ENCODE results near the gene BCAR1.
"Not testable (repeated sequence)": the region's sequence is repeated elsewhere in the genome, so short reads cannot be mapped to it uniquely, and the experiment has no call there.

BCAR1 gene

GRCh38 chr16:75250089-75250808, 1.2 kb downstream of the BCAR1 start:
- Histone ChIP-seq H3K4me2 (ENCODE audit: low read length) (peak overlapping the region; percentile 99), H3K36me3 (ENCODE audit: insufficient read depth, low read length) (peaks cover 12% of the 10 kb centered on the region), H3K9me3 (replicated peaks; ENCODE audit: low read length) (no peaks in the 10 kb centered on the region), H3K4me3 (ENCODE audit: low read length) (peak overlapping the region; percentile 94), H3K27me3 (ENCODE audit: control insufficient read depth, insufficient read depth, low read length) (no peaks in the 10 kb centered on the region), H3K9ac (ENCODE audit: low read depth, low read length) (peak overlapping the region; percentile 99), H3K4me1 (ENCODE audit: control insufficient read depth, insufficient read depth, low read length) (peaks cover 85% of the 10 kb centered on the region)

- Histone ChIP-seq H3K4me1 (ENCODE audit: control insufficient read depth, insufficient read depth, low read length) (peaks cover 85% of the 10 kb centered on the region), H3K36me3 (ENCODE audit: insufficient read depth, low read length) (peaks cover 14% of the 10 kb centered on the region), H3K4me3 (ENCODE audit: low read length) (peak overlapping the region; percentile 94), H3K27me3 (ENCODE audit: control insufficient read depth, insufficient read depth, low read length) (no peaks in the 10 kb centered on the region), H3K4me2 (ENCODE audit: low read length) (peak overlapping the region; percentile 99), H3K9me3 (replicated peaks; ENCODE audit: low read length) (no peaks in the 10 kb centered on the region), H3K9ac (ENCODE audit: low read depth, low read length) (peak overlapping the region; percentile 99)
These were observed 2.0 kb downstream of the BCAR1 start for GRCh38 chr16:75249441-75249840.

DNA sequence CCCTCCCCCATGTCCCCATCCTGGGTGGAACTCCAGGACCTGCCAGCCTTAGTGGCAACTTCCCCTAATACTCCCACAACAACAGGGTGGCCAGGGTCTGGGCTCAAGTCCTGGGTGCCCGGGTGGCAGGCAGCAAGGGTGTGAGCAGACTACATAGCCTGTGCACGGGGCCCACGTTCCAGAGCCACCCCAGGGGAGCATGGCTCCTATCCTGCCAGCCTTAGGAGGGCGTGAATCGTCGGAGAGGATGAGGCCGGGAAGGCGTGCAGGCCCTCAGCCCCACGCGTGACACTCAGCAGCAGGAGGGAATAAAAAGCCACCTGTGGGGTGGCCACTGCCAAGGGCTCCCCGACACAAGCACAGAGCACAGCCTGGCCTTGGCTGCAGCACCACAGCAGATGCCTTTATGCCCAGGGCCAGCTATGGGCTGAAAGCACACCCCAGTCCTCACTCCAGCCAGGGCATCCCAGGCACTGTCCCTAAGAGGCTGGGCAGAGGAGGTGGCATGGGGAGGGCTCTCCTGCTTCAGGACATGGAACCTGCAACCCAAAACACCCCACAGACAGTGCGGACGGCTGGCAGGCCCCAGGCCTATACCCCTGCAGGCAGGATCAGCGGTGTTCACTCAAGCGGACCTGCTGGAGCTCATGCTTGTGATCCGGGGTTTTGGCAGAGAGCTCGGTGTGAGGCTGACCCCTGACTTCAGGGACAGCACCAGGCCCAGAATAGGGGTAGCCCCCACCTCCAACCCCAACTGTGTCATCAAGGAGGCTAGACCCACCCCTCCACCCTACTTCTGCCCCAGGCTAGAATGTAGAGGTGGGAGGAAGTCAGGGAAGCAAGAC, 2.7 kb downstream of the BCAR1 start:
- H3K36me3 ChIP-seq (ENCODE audit: insufficient read depth, low read length) = peaks cover 15% of the 10 kb centered on the region
- H3K9me3 ChIP-seq (replicated peaks; ENCODE audit: low read length) = no peaks in the 10 kb centered on the region
- peaks cover 85% of the 10 kb centered on the region for H3K4me1 ChIP-seq (ENCODE audit: control insufficient read depth, insufficient read depth, low read length)
- peak overlapping the region; percentile 99 for H3K9ac ChIP-seq (ENCODE audit: low read depth, low read length)
- H3K4me2 ChIP-seq (ENCODE audit: low read length) = peak overlapping the region; percentile 99
- no peaks in the 10 kb centered on the region for H3K27me3 ChIP-seq (ENCODE audit: control insufficient read depth, insufficient read depth, low read length)
- peak overlapping the region; percentile 94 for H3K4me3 ChIP-seq (ENCODE audit: low read length)

DNA sequence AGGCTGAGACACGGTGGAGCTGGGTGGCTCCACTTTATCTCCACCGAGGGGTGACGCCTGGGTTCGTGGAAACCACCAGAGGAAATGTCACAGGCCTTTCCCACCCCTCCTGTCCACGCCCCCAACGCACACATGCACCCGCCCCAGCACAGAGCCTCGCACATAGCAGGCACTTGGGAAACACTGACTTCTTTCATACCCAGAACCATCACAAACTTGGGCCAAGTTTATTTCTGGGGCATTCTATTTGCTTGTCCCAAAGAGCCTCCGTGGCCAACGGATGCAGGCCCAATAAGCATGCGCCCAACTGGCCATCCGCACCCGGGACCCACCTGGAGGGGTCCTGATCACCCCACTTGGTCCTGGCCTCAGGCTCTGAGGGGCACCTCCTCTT, 3.3 kb downstream of the BCAR1 start:
- H3K9ac ChIP-seq (ENCODE audit: low read depth, low read length) = peak overlapping the region; percentile 27
- no peaks in the 10 kb centered on the region for H3K27me3 ChIP-seq (ENCODE audit: control insufficient read depth, insufficient read depth, low read length)

DNA sequence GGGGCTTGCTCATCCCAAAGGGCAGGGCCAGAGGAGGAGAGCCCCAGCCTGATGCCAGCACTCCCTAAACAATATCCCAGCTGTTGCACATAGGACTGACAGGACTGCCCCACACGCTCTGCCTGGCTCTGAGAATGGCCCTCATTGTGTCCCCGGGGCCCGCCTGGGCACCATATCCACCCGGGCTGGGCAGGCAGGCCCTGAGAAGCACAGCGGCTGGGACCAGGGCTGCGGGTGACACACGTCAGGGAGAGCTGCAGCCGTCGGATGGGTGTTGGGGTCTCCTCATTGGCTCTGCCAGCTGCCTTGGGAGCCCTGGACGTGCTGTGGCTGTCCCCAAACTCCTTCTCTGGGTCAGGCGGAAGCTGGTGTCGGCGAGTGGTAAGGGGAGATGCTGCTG, 4.2 kb downstream of the BCAR1 start:
- H3K36me3 ChIP-seq (ENCODE audit: insufficient read depth, low read length) = peaks cover 21% of the 10 kb centered on the region
- no peaks in the 10 kb centered on the region for H3K9me3 ChIP-seq (replicated peaks; ENCODE audit: low read length)
- H3K4me3 ChIP-seq (ENCODE audit: low read length) = no peak overlapping the region
- peaks cover 73% of the 10 kb centered on the region for H3K4me1 ChIP-seq (ENCODE audit: control insufficient read depth, insufficient read depth, low read length)
- no peaks in the 10 kb centered on the region for H3K27me3 ChIP-seq (ENCODE audit: control insufficient read depth, insufficient read depth, low read length)
- peak overlapping the region; percentile 99 for H3K4me2 ChIP-seq (ENCODE audit: low read length)
- H3K9ac ChIP-seq (ENCODE audit: low read depth, low read length) = peak overlapping the region; percentile 27

More for the DNA sequence above, 3.3 kb downstream of the BCAR1 start:
- Histone ChIP-seq H3K4me1 (ENCODE audit: control insufficient read depth, insufficient read depth, low read length) (peaks cover 82% of the 10 kb centered on the region), H3K36me3 (ENCODE audit: insufficient read depth, low read length) (peaks cover 15% of the 10 kb centered on the region), H3K4me2 (ENCODE audit: low read length) (peak overlapping the region; percentile 99), H3K4me3 (ENCODE audit: low read length) (no peak overlapping the region), H3K9me3 (replicated peaks; ENCODE audit: low read length) (no peaks in the 10 kb centered on the region)

GRCh38 chr16:75246504-75247205, 4.8 kb downstream of the BCAR1 start:
- H3K4me3 ChIP-seq (ENCODE audit: low read length) = no peak overlapping the region
- peak overlapping the region; percentile 83 for H3K4me2 ChIP-seq (ENCODE audit: low read length)
- peaks cover 23% of the 10 kb centered on the region for H3K36me3 ChIP-seq (ENCODE audit: insufficient read depth, low read length)
- H3K4me1 ChIP-seq (ENCODE audit: control insufficient read depth, insufficient read depth, low read length) = peaks cover 67% of the 10 kb centered on the region
- H3K9ac ChIP-seq (ENCODE audit: low read depth, low read length) = peak overlapping the region; percentile 89
- no peaks in the 10 kb centered on the region for H3K27me3 ChIP-seq (ENCODE audit: control insufficient read depth, insufficient read depth, low read length)
- H3K9me3 ChIP-seq (replicated peaks; ENCODE audit: low read length) = no peaks in the 10 kb centered on the region

GRCh38 chr16:75244844-75245758, 6.3 kb downstream of the BCAR1 start:
- Histone ChIP-seq H3K27me3 (ENCODE audit: control insufficient read depth, insufficient read depth, low read length) (no peaks in the 10 kb centered on the region), H3K4me1 (ENCODE audit: control insufficient read depth, insufficient read depth, low read length) (peaks cover 70% of the 10 kb centered on the region), H3K4me2 (ENCODE audit: low read length) (peak overlapping the region; percentile 83), H3K9me3 (replicated peaks; ENCODE audit: low read length) (no peaks in the 10 kb centered on the region), H3K9ac (ENCODE audit: low read depth, low read length) (peak overlapping the region; percentile 89), H3K36me3 (ENCODE audit: insufficient read depth, low read length) (peaks cover 36% of the 10 kb centered on the region), H3K4me3 (ENCODE audit: low read length) (peak overlapping the region; percentile 48)

DNA sequence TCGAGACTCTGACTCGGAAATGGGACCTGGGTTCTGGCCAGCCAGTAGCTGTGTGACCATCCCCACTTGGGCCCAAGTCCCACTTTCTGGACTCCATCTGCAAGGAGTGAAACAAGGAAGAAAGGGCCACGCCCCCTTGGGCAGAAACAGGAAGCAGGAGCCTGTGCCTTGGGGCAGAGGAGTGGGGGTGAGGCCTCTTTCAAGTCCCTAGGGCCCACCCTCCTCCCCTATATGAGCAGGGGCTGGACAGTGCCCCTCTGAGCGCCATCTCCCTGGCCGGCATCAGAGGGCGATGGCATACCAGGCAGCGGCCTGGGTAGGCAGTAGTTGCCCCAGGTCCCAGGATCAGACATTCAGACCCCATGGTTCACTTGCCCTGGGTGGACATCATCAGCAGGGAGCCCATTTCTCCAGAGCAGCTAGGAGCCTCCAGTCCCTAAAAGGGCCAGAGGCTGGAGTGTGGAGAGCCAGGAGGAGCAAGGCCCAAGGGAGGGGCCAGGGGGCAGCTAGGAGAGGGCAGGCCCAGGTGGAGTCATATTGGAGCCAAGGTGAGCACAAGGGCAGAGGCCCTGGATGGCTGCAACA, 7.1 kb downstream of the BCAR1 start:
- peak overlapping the region; percentile 83 for H3K4me2 ChIP-seq (ENCODE audit: low read length)
- no peaks in the 10 kb centered on the region for H3K9me3 ChIP-seq (replicated peaks; ENCODE audit: low read length)
- peak overlapping the region; percentile 48 for H3K4me3 ChIP-seq (ENCODE audit: low read length)
- peaks cover 41% of the 10 kb centered on the region for H3K36me3 ChIP-seq (ENCODE audit: insufficient read depth, low read length)
- H3K9ac ChIP-seq (ENCODE audit: low read depth, low read length) = peak overlapping the region; percentile 89
- peaks cover 70% of the 10 kb centered on the region for H3K4me1 ChIP-seq (ENCODE audit: control insufficient read depth, insufficient read depth, low read length)
- no peaks in the 10 kb centered on the region for H3K27me3 ChIP-seq (ENCODE audit: control insufficient read depth, insufficient read depth, low read length)

- Histone ChIP-seq H3K4me3 (ENCODE audit: low read length) (no peak overlapping the region), H3K9me3 (replicated peaks; ENCODE audit: low read length) (no peaks in the 10 kb centered on the region), H3K27me3 (ENCODE audit: control insufficient read depth, insufficient read depth, low read length) (no peaks in the 10 kb centered on the region), H3K36me3 (ENCODE audit: insufficient read depth, low read length) (peaks cover 39% of the 10 kb centered on the region), H3K4me2 (ENCODE audit: low read length) (peak overlapping the region; percentile 83), H3K9ac (ENCODE audit: low read depth, low read length) (peak overlapping the region; percentile 89), H3K4me1 (ENCODE audit: control insufficient read depth, insufficient read depth, low read length) (peaks cover 70% of the 10 kb centered on the region)
These were observed 7.7 kb downstream of the BCAR1 start for GRCh38 chr16:75243667-75244224.

DNA sequence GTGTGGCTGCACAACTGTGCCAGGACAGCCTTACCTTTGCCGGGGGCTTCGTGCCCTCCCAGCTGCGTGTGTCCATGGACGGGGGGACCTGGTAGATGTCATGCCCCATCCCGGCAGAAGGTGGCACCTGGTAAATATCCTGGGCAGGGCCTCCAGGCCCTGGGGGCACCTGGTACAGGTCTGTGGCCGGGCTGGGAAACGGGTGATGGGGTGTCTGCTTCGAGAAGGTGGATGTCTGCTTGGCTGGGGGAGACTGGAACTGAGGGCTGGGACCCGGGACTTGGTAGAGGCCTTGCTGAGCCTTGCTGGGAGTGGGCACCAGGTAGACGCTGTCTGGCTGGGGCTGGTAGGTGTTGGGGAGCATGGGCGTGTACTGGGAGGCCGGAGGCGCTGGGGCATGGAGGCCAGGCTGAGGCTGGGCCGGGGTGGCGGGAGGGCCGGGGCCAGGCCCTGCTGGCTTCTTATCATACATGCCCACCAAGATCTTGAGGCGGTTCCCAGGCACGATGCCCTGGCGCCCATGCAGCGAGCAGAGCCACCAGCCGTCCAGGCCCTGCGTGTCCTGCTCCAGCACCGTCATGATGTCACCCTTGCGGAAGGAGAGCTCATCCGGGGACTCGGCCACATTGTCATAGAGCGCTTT, 8.9 kb downstream of the BCAR1 start:
- Histone ChIP-seq H3K4me1 (ENCODE audit: control insufficient read depth, insufficient read depth, low read length) (peaks cover 70% of the 10 kb centered on the region), H3K36me3 (ENCODE audit: insufficient read depth, low read length) (peaks cover 42% of the 10 kb centered on the region)
- H3K4me3 ChIP-seq (ENCODE audit: low read length); H3K9ac ChIP-seq (ENCODE audit: low read depth, low read length); H3K27me3 ChIP-seq (ENCODE audit: control insufficient read depth, insufficient read depth, low read length); H3K4me2 ChIP-seq (ENCODE audit: low read length); H3K9me3 ChIP-seq (replicated peaks; ENCODE audit: low read length): not testable (repeated sequence)

Measured in skeletal muscle satellite cell (primary cell).